ENCODE measurements around the gene IVD. TPM values are rescaled to one million over a fixed set of nuclear protein-coding genes. Genes with fewer than 3 reads are reported as not detected.
A peak's percentile ranks its signal among the peaks of the same experiment; 100 is the strongest.

The IVD gene
- total and polyA plus RNA-seq, 9 of the 15 experiments (the other 6 are each of a cell fraction or from before 2014, with no cell fraction given) = 0.15 to 4.5 (median 2.4) TPM

DNA sequence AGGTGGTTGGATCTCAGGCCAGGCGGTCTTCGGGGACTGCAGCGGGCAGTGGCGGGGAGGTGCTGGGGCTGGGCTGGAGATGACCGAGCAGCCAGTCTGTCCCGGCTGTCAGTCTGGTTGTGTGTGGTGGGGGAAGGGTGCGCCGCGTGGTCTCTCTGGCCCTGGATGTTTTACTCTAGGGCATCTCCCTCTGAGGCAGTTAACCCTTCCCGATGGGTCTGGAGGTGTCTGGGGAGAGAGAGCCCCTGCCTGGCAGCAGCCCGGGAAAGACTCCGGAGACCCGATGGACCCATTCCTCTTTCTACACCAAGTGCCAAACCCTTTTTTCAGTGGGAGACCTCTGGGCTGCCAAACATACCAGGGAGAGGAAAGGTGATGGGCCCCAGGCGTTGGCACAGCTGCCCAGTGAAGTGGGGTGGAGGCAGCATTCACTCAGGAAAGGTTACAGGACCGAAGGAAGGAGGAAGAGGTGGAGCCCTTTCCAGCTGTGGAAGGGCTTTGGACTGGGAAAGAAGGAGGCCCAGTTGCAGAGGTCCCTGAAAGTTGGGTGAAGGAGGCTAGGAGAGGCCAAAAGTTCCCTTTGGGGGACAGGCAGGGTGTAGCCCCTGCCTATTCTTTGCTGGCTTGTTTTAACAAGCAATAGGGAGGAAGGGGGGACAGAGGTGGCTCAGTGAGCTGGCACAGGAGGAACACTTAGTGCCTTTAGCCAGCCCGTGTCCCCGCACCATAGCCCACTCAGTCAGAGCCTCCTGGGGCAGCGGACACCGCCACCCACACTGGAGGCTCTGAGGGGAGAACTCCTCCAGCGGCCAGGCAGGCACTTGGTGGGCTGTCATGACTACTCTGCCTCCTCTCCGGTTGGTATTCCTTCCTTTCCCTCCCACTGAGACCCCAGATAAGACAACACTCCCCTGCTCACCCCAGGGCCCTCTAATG lies 32.4 kb downstream of the IVD start (continued):
- TF ChIP-seq CUX1 (CRISPR knock-in tag; IDR thresholded peaks at IDR 0.05) = no peak
- peak; percentile 36; the same call in 1 of the 2 replicates for TF ChIP-seq EP400 (IDR thresholded peaks at IDR 0.05)
- TF ChIP-seq E2F4 (CRISPR knock-in tag; IDR thresholded peaks at IDR 0.05; ENCODE audit: low read depth) = no peak
- peak; percentile 50; the same call in 1 of the 2 replicates for TF ChIP-seq MYC (IDR thresholded peaks at IDR 0.05; ENCODE audit: low read depth, low read length)
- TF ChIP-seq MYC (CRISPR knock-in tag; IDR thresholded peaks at IDR 0.05; ENCODE audit: borderline replicate concordance, low read depth) = no peak
- TF ChIP-seq ZNF146 (CRISPR knock-in tag; IDR thresholded peaks at IDR 0.05; ENCODE audit: unreplicated experiment) = no peak
- no peak for TF ChIP-seq EP300 (IDR thresholded peaks at IDR 0.05; ENCODE audit: low read length)
- peak; percentile 34; the same call in 1 of the 2 replicates for TF ChIP-seq RBFOX2 (IDR thresholded peaks at IDR 0.05; ENCODE audit: low read depth, low read length)
- no peak for TF ChIP-seq SP1 (CRISPR knock-in tag; IDR thresholded peaks at IDR 0.05)
